Lower lobe of right lung (tissue), 2 donors: ENCODE measurements around the gene PMS1. TPM values are rescaled to one million over a fixed set of nuclear protein-coding genes. Genes with fewer than 3 reads are reported as not detected.
A peak's percentile ranks its signal among the peaks of the same experiment; 100 is the strongest.

ENCODE experiments used
- ATAC-seq, 2 donors: fragments of 200-7000 bp; cut with Tn5 transposase; one replicate each; pipeline ENCODE4 v1.9.1; 2020 to 2022; ENCODE audit warnings: mild to moderate bottlenecking in 2 of 2, moderate library complexity in 2 of 2
- DNase-seq: peaks from one replicate; pipeline ENCODE4 v3.0.0-alpha.2; 2020
- H3K27ac ChIP-seq: fragments of 200-600 bp; one replicate; pipeline ENCODE4 v1.8.0; 2022
- H3K27me3 ChIP-seq: fragments of 200-600 bp; one replicate; pipeline ENCODE4 v1.8.0; 2022; ENCODE audit warnings: low read depth
- H3K36me3 ChIP-seq: fragments of 200-600 bp; one replicate; pipeline ENCODE4 v1.8.0; 2022; ENCODE audit warnings: mild to moderate bottlenecking
- H3K4me1 ChIP-seq: fragments of 200-600 bp; one replicate; pipeline ENCODE4 v1.8.0; 2022
- H3K4me3 ChIP-seq: fragments of 200-600 bp; one replicate; pipeline ENCODE4 v1.8.0; 2022; ENCODE audit warnings: mild to moderate bottlenecking
- H3K9me3 ChIP-seq: fragments of 200-600 bp; one replicate; pipeline ENCODE4 v1.8.0; 2022
- intact Hi-C: fragments of 100-400 bp; cut with DNase I; formaldehyde crosslinking; loops from one replicate; pipeline ENCODE4 v1.11.0; 2022
- total RNA-seq: library from RNA; stranded (reverse); fragmentation: NEBNext Ultra II Directional; extraction: Animal tissue kit (Norgen Biotek cat#: 25700); gene quantifications from one replicate; pipeline ENCODE4 v1.2.1, GENCODE V29; 2021
- TF ChIP-seq, protein P1 (sequence below): fragments of 200-600 bp; IDR thresholded peaks from one replicate; pipeline ENCODE4 v1.8.0; 2022; ENCODE audit warnings: antibody characterized with exemption, mild to moderate bottlenecking
- donor health status: DM: no; HTN: yes; CAD: no; lungs with severe emphysema.

Gene PMS1
- total RNA-seq, 1 donor from 2014 or later = 21.7 TPM

DNA sequence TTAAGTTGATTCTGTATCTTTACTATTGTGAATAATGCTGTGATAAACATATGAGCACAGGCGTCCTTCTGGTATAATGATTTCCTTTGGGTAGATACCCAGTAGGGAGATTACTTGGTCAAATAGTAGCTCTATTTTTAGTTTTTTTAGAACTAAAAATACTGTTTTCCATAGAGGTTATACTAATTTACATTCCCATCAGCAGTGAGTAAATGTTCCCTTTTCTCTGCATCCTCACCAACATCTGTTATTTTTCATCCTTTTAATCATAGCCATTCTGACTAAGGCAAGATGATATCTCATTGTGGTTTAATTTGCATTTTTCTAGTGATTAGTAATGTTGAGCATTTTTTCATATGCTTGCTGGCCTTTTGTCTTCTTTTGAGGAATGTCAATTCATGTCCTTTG lies 35.1 kb downstream of the PMS1 start:
- H3K4me1 ChIP-seq = no peaks in the 10 kb centered on the region
- intact Hi-C loops = no loop called here
- DNase-seq = no peak

DNA sequence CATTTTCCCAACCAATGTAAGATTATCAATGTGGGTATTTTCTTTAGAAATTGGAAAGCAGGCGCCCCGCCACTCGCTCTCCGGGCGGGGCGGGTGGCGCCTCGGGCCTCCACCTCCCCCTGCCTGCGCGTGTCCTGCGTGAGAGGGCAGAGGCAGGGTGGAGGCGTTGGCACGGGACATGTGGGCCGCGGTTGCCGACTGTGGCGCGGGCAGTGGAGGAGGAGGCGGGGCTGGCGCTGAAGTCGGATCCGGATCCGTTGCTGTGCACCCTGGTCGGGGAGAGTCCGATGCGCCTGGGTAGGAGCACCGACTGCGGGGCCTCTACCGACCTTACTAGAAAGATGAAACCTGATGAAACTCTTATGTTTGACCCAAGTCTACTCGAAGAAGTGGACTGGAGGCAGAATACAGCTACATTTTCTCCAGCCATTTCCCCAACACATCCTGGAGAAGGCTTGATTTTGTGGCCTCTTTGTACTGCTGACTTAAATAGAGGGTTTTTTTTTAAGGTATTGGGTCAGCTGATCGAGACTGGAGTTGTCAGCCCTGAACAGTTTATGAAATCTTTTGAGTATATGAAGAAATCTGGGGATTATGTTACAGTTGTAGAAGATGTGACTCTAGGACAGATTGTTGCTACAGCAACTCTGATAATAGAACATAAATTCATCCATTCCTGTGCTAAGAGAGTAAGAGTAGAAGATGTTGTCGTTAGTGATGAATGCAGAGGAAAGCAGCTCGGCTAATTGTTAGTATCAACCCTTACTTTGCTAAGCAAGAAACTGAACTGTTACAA lies 37.9 kb downstream of the PMS1 start:
- peak; percentile 9 to 46 for ATAC-seq
- intact Hi-C loops = no loop called here
- Histone ChIP-seq H3K4me1 (no peaks in the 10 kb centered on the region), H3K9me3 (no peaks in the 10 kb centered on the region), H3K27me3 (no peaks in the 10 kb centered on the region), H3K36me3 (peaks cover 22% of the 10 kb centered on the region), H3K27ac (no peak overlapping the region), H3K4me3 (no peak overlapping the region)
- peak; percentile 44 for DNase-seq
- TF ChIP-seq, protein P1, sequence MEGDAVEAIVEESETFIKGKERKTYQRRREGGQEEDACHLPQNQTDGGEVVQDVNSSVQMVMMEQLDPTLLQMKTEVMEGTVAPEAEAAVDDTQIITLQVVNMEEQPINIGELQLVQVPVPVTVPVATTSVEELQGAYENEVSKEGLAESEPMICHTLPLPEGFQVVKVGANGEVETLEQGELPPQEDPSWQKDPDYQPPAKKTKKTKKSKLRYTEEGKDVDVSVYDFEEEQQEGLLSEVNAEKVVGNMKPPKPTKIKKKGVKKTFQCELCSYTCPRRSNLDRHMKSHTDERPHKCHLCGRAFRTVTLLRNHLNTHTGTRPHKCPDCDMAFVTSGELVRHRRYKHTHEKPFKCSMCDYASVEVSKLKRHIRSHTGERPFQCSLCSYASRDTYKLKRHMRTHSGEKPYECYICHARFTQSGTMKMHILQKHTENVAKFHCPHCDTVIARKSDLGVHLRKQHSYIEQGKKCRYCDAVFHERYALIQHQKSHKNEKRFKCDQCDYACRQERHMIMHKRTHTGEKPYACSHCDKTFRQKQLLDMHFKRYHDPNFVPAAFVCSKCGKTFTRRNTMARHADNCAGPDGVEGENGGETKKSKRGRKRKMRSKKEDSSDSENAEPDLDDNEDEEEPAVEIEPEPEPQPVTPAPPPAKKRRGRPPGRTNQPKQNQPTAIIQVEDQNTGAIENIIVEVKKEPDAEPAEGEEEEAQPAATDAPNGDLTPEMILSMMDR = no peak

More for the DNA sequence above, 35.1 kb downstream of the PMS1 start:
- peaks cover 22% of the 10 kb centered on the region for H3K36me3 ChIP-seq
- no peak overlapping the region for H3K4me3 ChIP-seq
- no peak overlapping the region for H3K27ac ChIP-seq
- no peaks in the 10 kb centered on the region for H3K9me3 ChIP-seq
- H3K27me3 ChIP-seq = no peaks in the 10 kb centered on the region
- ATAC-seq = no peak
- TF ChIP-seq, protein P1 = no peak

DNA sequence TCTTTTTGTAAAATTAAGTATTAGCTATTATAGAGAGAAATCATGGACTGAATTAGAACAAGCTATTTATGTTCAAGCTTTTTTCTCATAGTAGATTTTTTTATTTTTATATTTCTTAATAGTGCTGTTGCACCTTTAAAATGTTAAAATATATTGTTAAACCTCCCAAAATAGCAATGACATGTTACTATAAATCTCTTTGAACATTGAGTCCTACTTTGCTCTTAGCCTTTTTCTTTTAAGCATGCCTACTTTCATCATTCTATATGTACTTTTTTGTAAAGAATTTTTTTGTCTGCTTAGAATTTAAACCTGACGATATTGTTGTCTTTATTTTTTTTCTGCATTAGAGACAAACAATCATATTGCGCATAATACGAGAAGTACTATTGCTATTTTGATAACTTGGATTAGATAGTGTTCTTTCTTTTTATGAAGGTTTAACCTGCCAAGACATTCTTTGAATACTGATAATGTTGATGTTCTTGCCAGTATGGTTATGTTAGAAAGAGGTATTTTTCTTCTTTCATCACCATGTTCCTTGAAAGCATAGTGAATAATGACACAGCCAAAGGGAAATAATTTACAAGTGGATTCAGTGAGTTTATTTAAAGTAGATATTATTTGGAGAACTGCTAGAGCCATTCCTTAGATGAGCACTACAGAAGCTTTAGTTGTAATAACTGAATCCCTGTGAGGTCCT lies 40.6 kb downstream of the PMS1 start:
- no peak for ATAC-seq
- peaks cover 10% of the 10 kb centered on the region for H3K36me3 ChIP-seq
- H3K4me1 ChIP-seq = no peaks in the 10 kb centered on the region
- H3K9me3 ChIP-seq = no peaks in the 10 kb centered on the region
- no peak overlapping the region for H3K27ac ChIP-seq
- H3K27me3 ChIP-seq = no peaks in the 10 kb centered on the region
- H3K4me3 ChIP-seq = no peak overlapping the region
- TF ChIP-seq, protein P1 = no peak
- DNase-seq = no peak
- intact Hi-C loops = no loop called here

DNA sequence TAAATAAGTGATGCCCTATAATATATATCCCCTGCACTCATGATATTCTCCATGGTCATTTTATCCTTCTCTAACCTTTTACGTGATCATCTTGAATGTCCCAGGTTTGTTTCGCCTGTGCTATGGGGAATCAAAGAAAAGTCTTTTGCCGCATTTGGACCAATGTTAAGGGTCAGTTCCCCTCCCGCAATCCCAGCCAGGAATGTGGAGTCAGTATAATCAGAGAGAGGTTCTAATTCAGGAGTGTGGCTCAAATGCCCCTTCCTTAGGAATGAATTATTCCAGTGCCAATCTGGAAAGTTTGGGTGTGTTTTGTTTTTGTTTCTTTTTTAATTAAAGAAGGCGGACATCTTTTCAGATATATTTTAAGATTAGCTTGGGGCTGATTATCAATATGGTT lies 41.8 kb downstream of the PMS1 start:
- no peak overlapping the region for H3K27ac ChIP-seq
- intact Hi-C loops = no loop called here
- no peaks in the 10 kb centered on the region for H3K4me1 ChIP-seq
- no peaks in the 10 kb centered on the region for H3K27me3 ChIP-seq
- no peak overlapping the region for H3K4me3 ChIP-seq
- TF ChIP-seq, protein P1 = no peak
- peaks cover 3% of the 10 kb centered on the region for H3K36me3 ChIP-seq
- no peak for ATAC-seq
- no peaks in the 10 kb centered on the region for H3K9me3 ChIP-seq
- DNase-seq = no peak

DNA sequence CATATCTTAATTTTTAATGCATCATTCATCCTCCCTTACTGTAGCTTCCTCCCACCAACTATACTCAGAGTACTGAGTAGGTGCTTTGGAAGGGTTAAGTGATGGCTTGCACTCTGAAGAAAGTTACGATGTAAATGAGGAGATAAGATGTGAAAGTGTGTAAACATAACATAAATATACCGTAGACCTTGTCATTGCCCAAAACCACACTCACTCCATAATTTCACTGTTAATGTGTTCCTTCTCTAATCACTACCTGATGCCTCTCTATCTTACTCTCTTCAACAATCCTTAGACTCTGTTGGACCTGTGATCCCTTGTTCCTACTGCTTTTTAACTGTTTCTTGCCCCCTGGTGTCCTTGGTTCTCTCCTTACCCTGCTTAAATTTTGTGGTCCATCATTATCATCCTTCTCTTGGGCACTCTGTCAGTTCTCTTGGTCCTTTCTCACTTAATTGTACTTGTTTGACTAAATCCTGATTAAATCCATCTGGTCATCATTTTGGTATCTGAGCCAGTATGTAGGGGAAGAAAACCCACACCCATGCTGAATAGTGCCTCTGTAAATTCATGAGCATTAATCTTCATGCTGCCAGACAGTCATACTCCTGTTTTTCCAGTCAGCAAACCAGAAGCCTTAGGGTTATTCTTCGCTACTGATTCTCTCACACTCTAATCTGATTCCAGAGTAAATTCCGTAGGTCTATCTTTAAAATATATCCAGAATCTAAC lies 45.0 kb downstream of the PMS1 start:
- Histone ChIP-seq H3K4me3 (no peak overlapping the region), H3K27me3 (no peaks in the 10 kb centered on the region), H3K36me3 (peaks cover 3% of the 10 kb centered on the region), H3K9me3 (no peaks in the 10 kb centered on the region), H3K27ac (no peak overlapping the region), H3K4me1 (no peaks in the 10 kb centered on the region)
- DNase-seq = no peak
- TF ChIP-seq, protein P1 = no peak
- ATAC-seq = no peak
- intact Hi-C loops = no loop called here
